Neural progenitor cell (in vitro differentiated cells): ENCODE measurements around the gene CAB39L. TPM values are rescaled to one million over a fixed set of nuclear protein-coding genes. Genes with fewer than 3 reads are reported as not detected.

Source experiments
- DNase-seq: peaks from one replicate; pipeline ENCODE4 v3.0.0-alpha.2; 2016; ENCODE audit warnings: low spot score
- H2AFZ ChIP-seq: fragments of 200-600 bp; sonication (generic); replicated peaks from 2 replicates; pipeline ENCODE4 v1.6.1; 2016; ENCODE audit warnings: antibody characterized with exemption
- H3F3A ChIP-seq: fragments of 200-600 bp; sonication (generic); 2 replicates; pipeline ENCODE4 v1.6.1; 2016; ENCODE audit warnings: antibody characterized with exemption, low read depth
- H3K27ac ChIP-seq: fragments of 200-600 bp; sonication (generic); 2 replicates; pipeline ENCODE4 v1.5.1; 2016; ENCODE audit warnings: mild to moderate bottlenecking
- H3K27me3 ChIP-seq: fragments of 200-600 bp; sonication (generic); 2 replicates; pipeline ENCODE4 v1.6.1; 2016; ENCODE audit warnings: mild to moderate bottlenecking, moderate library complexity
- H3K36me3 ChIP-seq: fragments of 200-600 bp; sonication (generic); 2 replicates; pipeline ENCODE4 v1.5.1; 2016
- H3K4me1 ChIP-seq: fragments of 200-600 bp; sonication (generic); 2 replicates; pipeline ENCODE4 v1.6.1; 2016; ENCODE audit warnings: mixed run types
- H3K4me2 ChIP-seq: fragments of 200-600 bp; sonication (generic); 2 replicates; pipeline ENCODE4 v1.6.1; 2016
- H3K4me3 ChIP-seq: fragments of 200-600 bp; sonication (generic); 2 replicates; pipeline ENCODE4 v1.5.1; 2016
- H3K79me2 ChIP-seq: fragments of 200-600 bp; sonication (generic); 2 replicates; pipeline ENCODE4 v1.6.1; 2016; ENCODE audit warnings: low read depth
- H3K9ac ChIP-seq: fragments of 200-600 bp; sonication (generic); 2 replicates; pipeline ENCODE4 v1.6.1; 2016
- H3K9me3 ChIP-seq: fragments of 200-600 bp; sonication (generic); 2 replicates; pipeline ENCODE4 v1.5.1; 2016; ENCODE audit warnings: low read depth
- H4K20me1 ChIP-seq: fragments of 200-600 bp; sonication (generic); 2 replicates; pipeline ENCODE4 v1.6.1; 2016; ENCODE audit warnings: low read depth
- H3K27ac Mint-ChIP-seq: 3 replicates; pipeline ENCODE4 v1.8.0; 2021; ENCODE audit warnings: mixed read lengths
- H3K27me3 Mint-ChIP-seq: 2 replicates; pipeline ENCODE4 v1.8.0; 2022; ENCODE audit warnings: low read depth, mild to moderate bottlenecking, inconsistent platforms, moderate library complexity, mixed read lengths; ENCODE audit not compliant: insufficient read depth
- H3K36me3 Mint-ChIP-seq: 3 replicates; pipeline ENCODE4 v1.8.0; 2021; ENCODE audit warnings: mixed read lengths
- H3K4me1 Mint-ChIP-seq: 3 replicates; pipeline ENCODE4 v1.8.0; 2021; ENCODE audit warnings: mixed read lengths
- H3K4me3 Mint-ChIP-seq: 3 replicates; pipeline ENCODE4 v1.8.0; 2021; ENCODE audit warnings: mild to moderate bottlenecking, moderate library complexity, mixed read lengths
- H3K9me3 Mint-ChIP-seq: 3 replicates; pipeline ENCODE4 v1.8.0; 2020; ENCODE audit warnings: mixed read lengths
- EZH2 ChIP-seq: fragments of 200-600 bp; sonication (generic); IDR thresholded peaks from 2 replicates; pipeline ENCODE4 v1.6.1; 2017; ENCODE audit warnings: antibody characterized with exemption, mild to moderate bottlenecking, moderate library complexity
- EZH2phosphoT487 ChIP-seq: fragments of 200-600 bp; sonication (generic); IDR thresholded peaks from 2 replicates; pipeline ENCODE4 v1.6.1; 2017; ENCODE audit warnings: antibody characterized with exemption
- total RNA-seq: library from RNA; depleted of rRNA; stranded (reverse); fragments of >200 nt; gene quantifications from 2 replicates; pipeline ENCODE4 v1.2.3, GENCODE V29; 2015; ENCODE audit warnings: low replicate concordance
- TF ChIP-seq, protein P1 (sequence below): fragments of 200-600 bp; sonication (generic); IDR thresholded peaks from 2 replicates; pipeline ENCODE4 v1.5.1; 2017; ENCODE audit warnings: antibody characterized with exemption, mild to moderate bottlenecking

Gene CAB39L
- total RNA-seq, 1 donor from 2014 or later, result 18.1 TPM

DNA sequence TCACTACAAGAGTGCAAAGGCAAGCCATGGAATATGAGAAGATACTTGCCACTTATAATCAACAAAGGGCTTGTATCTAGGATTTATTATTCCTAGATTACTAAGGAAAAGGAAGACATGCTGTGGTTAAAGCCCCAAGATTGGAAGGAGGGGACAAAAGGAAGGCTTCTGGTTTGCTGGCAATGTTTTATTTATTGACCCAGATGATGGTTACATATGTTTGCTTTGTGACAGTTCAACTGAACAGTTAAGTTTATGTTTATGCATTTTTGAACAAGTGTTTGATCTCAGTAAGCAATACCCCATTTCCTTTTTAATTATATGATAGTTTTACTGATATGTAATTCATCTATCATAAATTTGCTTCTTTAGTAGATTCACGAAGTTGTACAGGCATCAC is 155.9 kb downstream of the CAB39L start:
- Histone ChIP-seq H3K9ac (no peak overlapping the region), H3K9me3 (no peaks in the 10 kb centered on the region), H3K4me2 (no peak overlapping the region), H3K4me1 (no peaks in the 10 kb centered on the region), H3K4me3 (no peak overlapping the region), H3K79me2 (no peaks in the 10 kb centered on the region), H2AFZ (no peak overlapping the region), H3F3A (no peaks in the 10 kb centered on the region), H3K27ac (no peak overlapping the region), H3K27me3 (no peaks in the 10 kb centered on the region), H4K20me1 (no peaks in the 10 kb centered on the region), H3K36me3 (no peaks in the 10 kb centered on the region)
- H3K9me3 Mint-ChIP-seq, result no peaks in the 10 kb centered on the region
- H3K36me3 Mint-ChIP-seq, result no peaks in the 10 kb centered on the region
- no peak overlapping the region for H3K27ac Mint-ChIP-seq
- H3K4me3 Mint-ChIP-seq, result no peak overlapping the region
- H3K4me1 Mint-ChIP-seq, result peaks cover 3% of the 10 kb centered on the region
- TF ChIP-seq, protein P1, sequence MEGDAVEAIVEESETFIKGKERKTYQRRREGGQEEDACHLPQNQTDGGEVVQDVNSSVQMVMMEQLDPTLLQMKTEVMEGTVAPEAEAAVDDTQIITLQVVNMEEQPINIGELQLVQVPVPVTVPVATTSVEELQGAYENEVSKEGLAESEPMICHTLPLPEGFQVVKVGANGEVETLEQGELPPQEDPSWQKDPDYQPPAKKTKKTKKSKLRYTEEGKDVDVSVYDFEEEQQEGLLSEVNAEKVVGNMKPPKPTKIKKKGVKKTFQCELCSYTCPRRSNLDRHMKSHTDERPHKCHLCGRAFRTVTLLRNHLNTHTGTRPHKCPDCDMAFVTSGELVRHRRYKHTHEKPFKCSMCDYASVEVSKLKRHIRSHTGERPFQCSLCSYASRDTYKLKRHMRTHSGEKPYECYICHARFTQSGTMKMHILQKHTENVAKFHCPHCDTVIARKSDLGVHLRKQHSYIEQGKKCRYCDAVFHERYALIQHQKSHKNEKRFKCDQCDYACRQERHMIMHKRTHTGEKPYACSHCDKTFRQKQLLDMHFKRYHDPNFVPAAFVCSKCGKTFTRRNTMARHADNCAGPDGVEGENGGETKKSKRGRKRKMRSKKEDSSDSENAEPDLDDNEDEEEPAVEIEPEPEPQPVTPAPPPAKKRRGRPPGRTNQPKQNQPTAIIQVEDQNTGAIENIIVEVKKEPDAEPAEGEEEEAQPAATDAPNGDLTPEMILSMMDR, result no peak
- TF ChIP-seq EZH2 (no peak), EZH2phosphoT487 (no peak)
- peaks cover 3% of the 10 kb centered on the region for H3K27me3 Mint-ChIP-seq
- DNase-seq, result no peak

GRCh38 chr13:49279885-49280284 is 164.0 kb downstream of the CAB39L start:
- H3K4me3 ChIP-seq, result no peak overlapping the region
- Mint-ChIP-seq H3K9me3 (no peaks in the 10 kb centered on the region), H3K27me3 (no peaks in the 10 kb centered on the region), H3K4me1 (no peaks in the 10 kb centered on the region), H3K27ac (no peak overlapping the region), H3K4me3 (no peak overlapping the region), H3K36me3 (no peaks in the 10 kb centered on the region)
- TF ChIP-seq EZH2phosphoT487 (no peak), EZH2 (no peak)
- TF ChIP-seq, protein P1, result no peak
- no peak for DNase-seq
- no peaks in the 10 kb centered on the region for H4K20me1 ChIP-seq
- no peaks in the 10 kb centered on the region for H3F3A ChIP-seq
- H2AFZ ChIP-seq, result no peak overlapping the region
- no peaks in the 10 kb centered on the region for H3K4me1 ChIP-seq
- no peak overlapping the region for H3K4me2 ChIP-seq
- no peaks in the 10 kb centered on the region for H3K36me3 ChIP-seq
- H3K9ac ChIP-seq, result no peak overlapping the region
- H3K27me3 ChIP-seq, result no peaks in the 10 kb centered on the region
- no peaks in the 10 kb centered on the region for H3K79me2 ChIP-seq
- H3K27ac ChIP-seq, result no peak overlapping the region
- H3K9me3 ChIP-seq, result no peaks in the 10 kb centered on the region

DNA sequence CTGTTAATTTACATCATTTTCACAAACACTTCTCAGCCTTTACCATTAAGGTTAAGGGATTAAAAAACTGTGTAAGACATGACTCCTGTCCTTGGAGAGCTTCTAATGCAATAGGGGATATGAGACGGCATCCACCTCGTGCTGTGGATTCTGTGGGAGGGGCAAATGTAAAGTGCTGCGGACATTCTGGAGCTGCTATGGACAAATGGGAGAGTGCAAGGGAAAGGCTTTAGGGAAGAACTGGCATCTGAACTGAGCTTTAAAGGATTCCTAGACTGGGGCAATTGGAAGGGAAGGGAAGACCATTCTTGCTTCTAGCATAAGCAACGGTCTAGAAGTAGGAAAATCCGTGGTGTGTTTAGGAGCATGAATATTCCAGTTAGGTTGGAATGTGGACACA is 164.8 kb downstream of the CAB39L start:
- Histone ChIP-seq H3K27ac (no peak overlapping the region), H3K36me3 (no peaks in the 10 kb centered on the region), H3K4me3 (no peak overlapping the region), H3F3A (no peaks in the 10 kb centered on the region), H4K20me1 (no peaks in the 10 kb centered on the region), H2AFZ (peak overlapping the region; percentile 86), H3K4me2 (no peak overlapping the region), H3K79me2 (no peaks in the 10 kb centered on the region), H3K27me3 (no peaks in the 10 kb centered on the region), H3K9ac (no peak overlapping the region), H3K4me1 (no peaks in the 10 kb centered on the region), H3K9me3 (no peaks in the 10 kb centered on the region)
- Mint-ChIP-seq H3K4me3 (no peak overlapping the region), H3K9me3 (no peaks in the 10 kb centered on the region), H3K36me3 (no peaks in the 10 kb centered on the region), H3K4me1 (no peaks in the 10 kb centered on the region), H3K27ac (no peak overlapping the region), H3K27me3 (no peaks in the 10 kb centered on the region)
- TF ChIP-seq, protein P1, result no peak
- TF ChIP-seq EZH2, result no peak
- no peak for TF ChIP-seq EZH2phosphoT487
- no peak for DNase-seq

DNA sequence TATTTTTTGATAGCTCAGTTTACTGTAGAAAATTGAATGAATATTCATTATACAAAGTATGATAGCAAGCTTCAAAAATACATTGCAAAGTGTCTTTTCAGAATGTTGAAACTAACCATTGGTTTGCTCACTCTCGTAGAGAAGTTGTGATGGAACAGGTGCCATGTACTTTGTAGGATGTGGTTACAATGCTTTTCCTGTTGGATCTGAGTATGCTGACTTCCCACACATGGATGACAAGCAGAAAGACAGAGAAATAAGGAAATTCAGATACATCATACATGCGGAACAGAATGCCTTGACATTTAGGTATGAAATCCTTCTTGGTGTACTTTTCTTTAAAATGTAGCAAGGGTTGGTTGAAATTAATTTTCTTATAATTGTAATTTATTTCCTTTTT is 165.7 kb downstream of the CAB39L start:
- H3K79me2 ChIP-seq, result no peaks in the 10 kb centered on the region
- Mint-ChIP-seq H3K27me3 (no peaks in the 10 kb centered on the region), H3K4me1 (no peaks in the 10 kb centered on the region)

More for the DNA sequence above, 165.7 kb downstream of the CAB39L start:
- no peaks in the 10 kb centered on the region for H4K20me1 ChIP-seq
- no peaks in the 10 kb centered on the region for H3K9me3 Mint-ChIP-seq
- no peak overlapping the region for H3K9ac ChIP-seq
- H3K27ac ChIP-seq, result no peak overlapping the region
- H3K36me3 Mint-ChIP-seq, result no peaks in the 10 kb centered on the region
- H3K9me3 ChIP-seq, result no peaks in the 10 kb centered on the region
- no peaks in the 10 kb centered on the region for H3K4me1 ChIP-seq
- no peak overlapping the region for H3K4me3 Mint-ChIP-seq
- TF ChIP-seq EZH2phosphoT487 (no peak), EZH2 (no peak)
- TF ChIP-seq, protein P1, result no peak
- H2AFZ ChIP-seq, result no peak overlapping the region
- no peak overlapping the region for H3K4me2 ChIP-seq
- no peaks in the 10 kb centered on the region for H3K36me3 ChIP-seq
- H3K27me3 ChIP-seq, result no peaks in the 10 kb centered on the region
- H3K4me3 ChIP-seq, result no peak overlapping the region
- no peak overlapping the region for H3K27ac Mint-ChIP-seq
- no peaks in the 10 kb centered on the region for H3F3A ChIP-seq
- DNase-seq, result no peak
